ENCODE data around the gene TMEM107.

DNA sequence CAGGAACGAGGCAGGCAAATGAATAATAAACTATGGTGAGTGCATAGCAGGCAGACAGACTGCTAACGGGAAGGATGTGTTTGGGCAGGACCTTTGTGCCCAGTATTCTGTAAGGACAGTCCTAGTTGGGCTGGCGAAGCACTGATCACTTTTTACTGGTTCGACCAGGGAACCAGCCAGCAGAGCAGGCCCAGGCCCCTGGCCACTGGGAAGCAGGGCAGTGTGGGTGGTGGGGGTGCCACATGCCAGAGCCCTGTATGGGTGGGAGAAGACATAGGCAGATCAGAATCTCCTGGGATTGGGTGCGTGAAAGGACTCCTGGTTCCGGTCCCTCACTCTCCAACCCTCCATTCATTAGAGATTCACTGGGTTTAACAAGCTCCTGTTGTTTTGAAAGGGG is 9.4 kb downstream of the TMEM107 start:
- TF ChIP-seq POLR2AphosphoS5 (IDR thresholded peaks at IDR 0.05) (no peak), CTCF (IDR thresholded peaks at IDR 0.05) (no peak), EP300 (IDR thresholded peaks at IDR 0.05) (no peak)
